Measurements from ENCODE around the gene TAGLN.

DNA sequence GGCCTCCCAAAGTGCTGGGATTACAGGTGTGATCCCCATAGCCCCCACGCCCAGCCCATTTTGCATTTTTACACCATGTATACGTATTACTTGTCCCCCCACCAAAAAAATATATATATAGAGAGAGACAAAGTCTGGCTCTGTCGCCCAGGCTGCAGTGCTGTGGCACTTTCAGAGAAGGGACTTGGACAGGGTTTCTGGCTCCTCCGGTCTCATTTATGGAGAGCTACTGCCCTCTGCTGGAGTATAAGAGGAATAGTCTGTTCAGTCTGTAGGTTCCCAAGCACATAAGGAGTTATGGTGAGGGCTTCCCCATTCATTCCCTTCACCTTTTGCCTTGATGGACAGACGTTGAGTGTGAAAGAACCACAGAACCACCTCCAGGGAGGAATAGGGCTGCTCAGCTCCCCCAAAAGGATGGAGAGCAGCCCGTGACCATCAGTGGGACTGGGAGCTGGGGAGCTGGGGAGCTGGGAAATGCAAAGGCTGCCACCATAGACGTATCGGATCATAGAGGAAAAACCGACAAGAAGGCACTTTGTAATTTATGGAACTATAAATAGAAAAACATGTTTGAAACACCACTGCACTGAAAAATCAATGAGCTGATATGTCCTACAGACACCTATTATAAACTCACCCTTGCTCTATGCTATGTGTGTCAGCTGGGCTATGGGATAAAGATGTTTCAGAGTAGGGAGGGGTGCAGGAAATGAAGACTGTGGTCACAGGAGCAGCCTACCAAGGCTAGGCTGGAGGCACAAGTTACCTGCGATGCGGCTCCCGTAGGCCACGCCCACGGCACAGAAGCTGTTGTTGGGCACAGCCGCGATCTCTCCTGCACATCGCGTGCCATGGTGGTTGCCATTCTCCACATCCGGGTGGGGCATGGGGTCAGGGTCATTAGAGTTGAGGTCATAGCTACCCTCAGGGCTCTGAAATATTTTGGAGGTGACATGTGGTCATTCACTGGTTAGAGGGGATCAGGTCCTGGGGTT is 27.5 kb downstream of the TAGLN start:
- TF ChIP-seq POLR2A (IDR thresholded peaks at IDR 0.05; ENCODE audit: low read depth, low read length) (no peak), SPI1 (IDR thresholded peaks at IDR 0.05; ENCODE audit: low read depth, low read length) (no peak), POLR2AphosphoS5 (IDR thresholded peaks at IDR 0.05; ENCODE audit: low read depth, low read length) (no peak), TAF1 (IDR thresholded peaks at IDR 0.05; ENCODE audit: low read depth, low read length) (no peak)
